Measurements from ENCODE around the gene ACAA1. TPM values are rescaled to one million over a fixed set of nuclear protein-coding genes. Genes with fewer than 3 reads are reported as not detected.
"Not testable (repeated sequence)": the region's sequence is repeated elsewhere in the genome, so short reads cannot be mapped to it uniquely, and the experiment has no call there.

ACAA1 gene
- total and polyA plus RNA-seq, 2 experiments from 2014 or later, result 21.4 to 26.6 TPM

DNA sequence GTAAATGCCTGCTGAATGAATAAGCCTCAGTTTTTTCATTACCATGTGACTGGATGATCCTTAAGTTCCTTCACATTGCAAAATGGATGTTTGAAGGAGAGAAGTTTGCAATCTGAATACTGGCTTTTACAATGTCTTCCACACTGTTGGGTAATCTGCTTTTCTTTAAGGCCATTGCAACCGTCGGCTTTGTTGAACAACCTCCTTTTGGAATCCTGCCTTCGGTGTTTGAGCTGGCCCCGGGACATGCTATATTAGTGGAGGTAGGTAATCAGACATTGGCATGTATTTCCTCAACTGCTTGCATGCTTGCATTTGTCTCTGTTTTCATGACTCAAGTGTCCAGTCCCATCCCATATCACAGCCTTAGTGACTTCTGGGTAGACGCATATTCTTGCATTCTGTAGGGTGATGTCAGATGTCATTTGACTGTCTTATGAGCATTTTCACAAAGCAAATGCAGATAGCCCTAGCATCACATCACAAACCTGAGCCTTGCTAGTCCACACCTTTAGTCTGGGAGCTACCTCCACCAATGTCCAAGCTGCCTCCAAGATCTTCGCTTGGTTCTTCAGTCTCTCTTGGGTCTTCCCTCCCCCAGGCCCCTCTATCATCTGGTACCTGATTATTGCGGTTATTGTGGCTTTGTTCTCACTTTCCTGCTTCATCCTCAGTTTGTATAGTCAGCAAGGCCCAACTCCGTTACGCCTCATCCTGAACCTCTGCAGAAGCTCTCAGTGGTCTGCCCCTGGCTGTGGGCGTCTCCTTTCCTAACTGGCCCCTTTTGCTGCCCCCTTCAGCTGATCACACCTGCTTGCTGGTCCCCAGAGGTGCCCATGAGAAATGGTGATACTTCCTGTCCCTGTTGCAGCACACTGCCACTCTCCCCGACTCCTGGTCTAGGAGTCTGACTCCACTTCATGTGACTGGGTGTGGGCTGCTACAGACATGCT is 48.5 kb downstream of the ACAA1 start:
- no peaks in the 10 kb centered on the region for H3K9me2 ChIP-seq (ENCODE audit: insufficient read depth)
- Mint-ChIP-seq H3K36me3 (ENCODE audit: low read depth) (peaks cover 12% of the 10 kb centered on the region), H3K4me1 (no peaks in the 10 kb centered on the region), H3K4me3 (no peak overlapping the region), H3K9me3 (peaks cover 17% of the 10 kb centered on the region), H3K27me3 (ENCODE audit: insufficient read depth, low read depth, poor library complexity) (peaks cover 26% of the 10 kb centered on the region), H3K27ac (no peak overlapping the region)
- no peak for DNase-seq (ENCODE audit: low spot score)
- H2AFZ ChIP-seq, result no peak overlapping the region
- TF ChIP-seq EZH2 (IDR thresholded peaks at IDR 0.05; ENCODE audit: low read depth, unreplicated experiment), result no peak
- TF ChIP-seq, protein P1, sequence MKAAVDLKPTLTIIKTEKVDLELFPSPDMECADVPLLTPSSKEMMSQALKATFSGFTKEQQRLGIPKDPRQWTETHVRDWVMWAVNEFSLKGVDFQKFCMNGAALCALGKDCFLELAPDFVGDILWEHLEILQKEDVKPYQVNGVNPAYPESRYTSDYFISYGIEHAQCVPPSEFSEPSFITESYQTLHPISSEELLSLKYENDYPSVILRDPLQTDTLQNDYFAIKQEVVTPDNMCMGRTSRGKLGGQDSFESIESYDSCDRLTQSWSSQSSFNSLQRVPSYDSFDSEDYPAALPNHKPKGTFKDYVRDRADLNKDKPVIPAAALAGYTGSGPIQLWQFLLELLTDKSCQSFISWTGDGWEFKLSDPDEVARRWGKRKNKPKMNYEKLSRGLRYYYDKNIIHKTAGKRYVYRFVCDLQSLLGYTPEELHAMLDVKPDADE (IDR thresholded peaks at IDR 0.05), result no peak
- TF ChIP-seq NANOG (IDR thresholded peaks at IDR 0.05; ENCODE audit: borderline replicate concordance), result no peak
- TF ChIP-seq ZNF114 (CRISPR knock-in tag; IDR thresholded peaks at IDR 0.05), result no peak
- TF ChIP-seq ZNF331 (CRISPR knock-in tag; IDR thresholded peaks at IDR 0.05; ENCODE audit: low read depth), result no peak
- H3F3A ChIP-seq (replicated peaks; ENCODE audit: low read depth), result 0 out of 2 replicates have a peak, but pooled peaks cover 4% of the 10 kb centered on the region
- no peaks in the 10 kb centered on the region for H3K36me3 ChIP-seq (ENCODE audit: insufficient read depth)
- H3K4me3 ChIP-seq, result no peak overlapping the region
- no peak overlapping the region for H3K27ac ChIP-seq (ENCODE audit: low read depth)
- H3K79me2 ChIP-seq (replicated peaks; ENCODE audit: insufficient read depth), result no peaks in the 10 kb centered on the region
- ATAC-seq, result no peak
- H3K4me1 ChIP-seq (ENCODE audit: insufficient read depth), result no peaks in the 10 kb centered on the region
- no peaks in the 10 kb centered on the region; the same call in 1 of the 2 replicates for H4K20me1 ChIP-seq (replicated peaks; ENCODE audit: insufficient read depth)
- H3K27me3 ChIP-seq (ENCODE audit: insufficient read depth), result no peaks in the 10 kb centered on the region
- no peak overlapping the region for H3K4me2 ChIP-seq

DNA sequence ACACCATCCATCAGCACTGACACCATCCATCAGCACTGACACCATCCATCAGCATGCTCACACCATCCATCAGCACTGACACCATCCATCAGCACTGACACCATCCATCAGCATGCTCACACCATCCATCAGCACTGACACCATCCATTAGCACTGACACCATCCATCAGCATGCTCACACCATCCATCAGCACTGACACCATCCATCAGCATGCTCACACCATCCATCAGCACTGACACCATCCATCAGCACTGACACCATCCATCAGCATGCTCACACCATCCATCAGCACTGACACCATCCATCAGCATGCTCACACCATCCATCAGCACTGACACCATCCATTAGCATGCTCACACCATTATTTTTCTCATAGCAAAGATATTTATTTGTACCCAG is 49.6 kb downstream of the ACAA1 start:
- H3K4me3 Mint-ChIP-seq; H3K36me3 ChIP-seq (ENCODE audit: insufficient read depth); ATAC-seq; H3K79me2 ChIP-seq (replicated peaks; ENCODE audit: insufficient read depth); H3K4me1 Mint-ChIP-seq; H3K4me2 ChIP-seq; H3K4me1 ChIP-seq (ENCODE audit: insufficient read depth); H3K27ac Mint-ChIP-seq; H3K27me3 ChIP-seq (ENCODE audit: insufficient read depth); H3F3A ChIP-seq (replicated peaks; ENCODE audit: low read depth); H3K27ac ChIP-seq (ENCODE audit: low read depth); H4K20me1 ChIP-seq (replicated peaks; ENCODE audit: insufficient read depth); H3K9me2 ChIP-seq (ENCODE audit: insufficient read depth); H3K4me3 ChIP-seq; DNase-seq (ENCODE audit: low spot score); H2AFZ ChIP-seq: not testable (repeated sequence)
- peaks cover 20% of the 10 kb centered on the region for H3K36me3 Mint-ChIP-seq (ENCODE audit: low read depth)
- H3K27me3 Mint-ChIP-seq (ENCODE audit: insufficient read depth, low read depth, poor library complexity), result peaks cover 29% of the 10 kb centered on the region
- peaks cover 28% of the 10 kb centered on the region for H3K9me3 Mint-ChIP-seq

DNA sequence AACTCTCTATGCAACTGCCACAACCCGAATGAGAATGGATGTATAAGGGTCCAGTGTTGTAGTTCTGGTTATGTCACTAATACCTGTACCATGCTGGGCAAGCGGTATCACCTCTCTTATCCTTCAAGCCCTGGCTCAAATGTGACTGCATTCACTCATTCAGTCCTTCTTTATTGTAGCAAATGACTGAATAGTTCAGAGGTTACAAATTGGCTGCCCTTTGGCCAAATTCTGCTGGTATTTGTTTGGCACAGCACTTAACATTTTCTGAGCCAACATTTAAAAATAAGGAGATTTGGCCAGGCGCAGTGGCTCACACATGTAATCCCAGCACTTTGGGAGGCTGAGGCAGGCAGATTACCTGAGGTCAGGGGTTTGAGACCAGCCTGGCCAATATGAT is 50.4 kb downstream of the ACAA1 start:
- Histone ChIP-seq H3K4me2 (no peak overlapping the region), H3K79me2 (replicated peaks; ENCODE audit: insufficient read depth) (no peaks in the 10 kb centered on the region), H4K20me1 (replicated peaks; ENCODE audit: insufficient read depth) (no peaks in the 10 kb centered on the region; the same call in 1 of the 2 replicates), H3K9me2 (ENCODE audit: insufficient read depth) (no peaks in the 10 kb centered on the region), H3K27me3 (ENCODE audit: insufficient read depth) (no peaks in the 10 kb centered on the region), H2AFZ (no peak overlapping the region), H3K36me3 (ENCODE audit: insufficient read depth) (no peaks in the 10 kb centered on the region), H3F3A (replicated peaks; ENCODE audit: low read depth) (0 out of 2 replicates have a peak, but pooled peaks cover 4% of the 10 kb centered on the region), H3K27ac (ENCODE audit: low read depth) (no peak overlapping the region), H3K4me3 (no peak overlapping the region), H3K4me1 (ENCODE audit: insufficient read depth) (no peaks in the 10 kb centered on the region)
- no peak for ATAC-seq
- Mint-ChIP-seq H3K36me3 (ENCODE audit: low read depth) (peaks cover 20% of the 10 kb centered on the region), H3K4me1 (no peaks in the 10 kb centered on the region), H3K27me3 (ENCODE audit: insufficient read depth, low read depth, poor library complexity) (peaks cover 29% of the 10 kb centered on the region), H3K4me3 (no peak overlapping the region), H3K27ac (no peak overlapping the region), H3K9me3 (peaks cover 28% of the 10 kb centered on the region)
- no peak for DNase-seq (ENCODE audit: low spot score)
- TF ChIP-seq JUNB (IDR thresholded peaks at IDR 0.05; ENCODE audit: unreplicated experiment) (no peak), ZNF331 (CRISPR knock-in tag; IDR thresholded peaks at IDR 0.05; ENCODE audit: low read depth) (no peak), EZH2 (IDR thresholded peaks at IDR 0.05; ENCODE audit: low read depth, unreplicated experiment) (no peak), EZH2phosphoT487 (IDR thresholded peaks at IDR 0.05; ENCODE audit: unreplicated experiment) (no peak), ZNF114 (CRISPR knock-in tag; IDR thresholded peaks at IDR 0.05) (no peak), STAT1 (IDR thresholded peaks at IDR 0.05; ENCODE audit: unreplicated experiment) (no peak), CREB1 (CRISPR knock-in tag; IDR thresholded peaks at IDR 0.05; ENCODE audit: low read depth) (no peak)
- TF ChIP-seq, protein P2, sequence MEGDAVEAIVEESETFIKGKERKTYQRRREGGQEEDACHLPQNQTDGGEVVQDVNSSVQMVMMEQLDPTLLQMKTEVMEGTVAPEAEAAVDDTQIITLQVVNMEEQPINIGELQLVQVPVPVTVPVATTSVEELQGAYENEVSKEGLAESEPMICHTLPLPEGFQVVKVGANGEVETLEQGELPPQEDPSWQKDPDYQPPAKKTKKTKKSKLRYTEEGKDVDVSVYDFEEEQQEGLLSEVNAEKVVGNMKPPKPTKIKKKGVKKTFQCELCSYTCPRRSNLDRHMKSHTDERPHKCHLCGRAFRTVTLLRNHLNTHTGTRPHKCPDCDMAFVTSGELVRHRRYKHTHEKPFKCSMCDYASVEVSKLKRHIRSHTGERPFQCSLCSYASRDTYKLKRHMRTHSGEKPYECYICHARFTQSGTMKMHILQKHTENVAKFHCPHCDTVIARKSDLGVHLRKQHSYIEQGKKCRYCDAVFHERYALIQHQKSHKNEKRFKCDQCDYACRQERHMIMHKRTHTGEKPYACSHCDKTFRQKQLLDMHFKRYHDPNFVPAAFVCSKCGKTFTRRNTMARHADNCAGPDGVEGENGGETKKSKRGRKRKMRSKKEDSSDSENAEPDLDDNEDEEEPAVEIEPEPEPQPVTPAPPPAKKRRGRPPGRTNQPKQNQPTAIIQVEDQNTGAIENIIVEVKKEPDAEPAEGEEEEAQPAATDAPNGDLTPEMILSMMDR (conservative IDR thresholded peaks at IDR 0.05; ENCODE audit: low read depth in 2 of 2), result no peak
- TF ChIP-seq, protein P3, sequence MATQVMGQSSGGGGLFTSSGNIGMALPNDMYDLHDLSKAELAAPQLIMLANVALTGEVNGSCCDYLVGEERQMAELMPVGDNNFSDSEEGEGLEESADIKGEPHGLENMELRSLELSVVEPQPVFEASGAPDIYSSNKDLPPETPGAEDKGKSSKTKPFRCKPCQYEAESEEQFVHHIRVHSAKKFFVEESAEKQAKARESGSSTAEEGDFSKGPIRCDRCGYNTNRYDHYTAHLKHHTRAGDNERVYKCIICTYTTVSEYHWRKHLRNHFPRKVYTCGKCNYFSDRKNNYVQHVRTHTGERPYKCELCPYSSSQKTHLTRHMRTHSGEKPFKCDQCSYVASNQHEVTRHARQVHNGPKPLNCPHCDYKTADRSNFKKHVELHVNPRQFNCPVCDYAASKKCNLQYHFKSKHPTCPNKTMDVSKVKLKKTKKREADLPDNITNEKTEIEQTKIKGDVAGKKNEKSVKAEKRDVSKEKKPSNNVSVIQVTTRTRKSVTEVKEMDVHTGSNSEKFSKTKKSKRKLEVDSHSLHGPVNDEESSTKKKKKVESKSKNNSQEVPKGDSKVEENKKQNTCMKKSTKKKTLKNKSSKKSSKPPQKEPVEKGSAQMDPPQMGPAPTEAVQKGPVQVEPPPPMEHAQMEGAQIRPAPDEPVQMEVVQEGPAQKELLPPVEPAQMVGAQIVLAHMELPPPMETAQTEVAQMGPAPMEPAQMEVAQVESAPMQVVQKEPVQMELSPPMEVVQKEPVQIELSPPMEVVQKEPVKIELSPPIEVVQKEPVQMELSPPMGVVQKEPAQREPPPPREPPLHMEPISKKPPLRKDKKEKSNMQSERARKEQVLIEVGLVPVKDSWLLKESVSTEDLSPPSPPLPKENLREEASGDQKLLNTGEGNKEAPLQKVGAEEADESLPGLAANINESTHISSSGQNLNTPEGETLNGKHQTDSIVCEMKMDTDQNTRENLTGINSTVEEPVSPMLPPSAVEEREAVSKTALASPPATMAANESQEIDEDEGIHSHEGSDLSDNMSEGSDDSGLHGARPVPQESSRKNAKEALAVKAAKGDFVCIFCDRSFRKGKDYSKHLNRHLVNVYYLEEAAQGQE (IDR thresholded peaks at IDR 0.05; ENCODE audit: unreplicated experiment), result no peak

Measured in GM23338 (cell line).